HG03064 (cell line): ENCODE data around the gene LTBP4.
"Not testable (repeated sequence)": the region's sequence is repeated elsewhere in the genome, so short reads cannot be mapped to it uniquely, and the experiment has no call there.

Source experiments
- ATAC-seq: cut with Tn5 transposase; IDR thresholded peaks from one replicate; pipeline ENCODE4 v1.9.1; 2021; ENCODE audit warnings: low read depth; ENCODE audit not compliant: unreplicated experiment

The LTBP4 gene

GRCh38 chr19:40625406-40626120, 24.4 kb downstream of the LTBP4 start:
- ATAC-seq, result no peak

GRCh38 chr19:40626918-40627317, 25.7 kb downstream of the LTBP4 start:
- no peak for ATAC-seq

GRCh38 chr19:40627486-40628279, 26.5 kb downstream of the LTBP4 start:
- ATAC-seq, result no peak

GRCh38 chr19:40629346-40629745, 28.2 kb downstream of the LTBP4 start:
- ATAC-seq, result no peak

- ATAC-seq, result no peak
Observed at GRCh38 chr19:40630571-40631160, 29.5 kb downstream of the LTBP4 start.

DNA sequence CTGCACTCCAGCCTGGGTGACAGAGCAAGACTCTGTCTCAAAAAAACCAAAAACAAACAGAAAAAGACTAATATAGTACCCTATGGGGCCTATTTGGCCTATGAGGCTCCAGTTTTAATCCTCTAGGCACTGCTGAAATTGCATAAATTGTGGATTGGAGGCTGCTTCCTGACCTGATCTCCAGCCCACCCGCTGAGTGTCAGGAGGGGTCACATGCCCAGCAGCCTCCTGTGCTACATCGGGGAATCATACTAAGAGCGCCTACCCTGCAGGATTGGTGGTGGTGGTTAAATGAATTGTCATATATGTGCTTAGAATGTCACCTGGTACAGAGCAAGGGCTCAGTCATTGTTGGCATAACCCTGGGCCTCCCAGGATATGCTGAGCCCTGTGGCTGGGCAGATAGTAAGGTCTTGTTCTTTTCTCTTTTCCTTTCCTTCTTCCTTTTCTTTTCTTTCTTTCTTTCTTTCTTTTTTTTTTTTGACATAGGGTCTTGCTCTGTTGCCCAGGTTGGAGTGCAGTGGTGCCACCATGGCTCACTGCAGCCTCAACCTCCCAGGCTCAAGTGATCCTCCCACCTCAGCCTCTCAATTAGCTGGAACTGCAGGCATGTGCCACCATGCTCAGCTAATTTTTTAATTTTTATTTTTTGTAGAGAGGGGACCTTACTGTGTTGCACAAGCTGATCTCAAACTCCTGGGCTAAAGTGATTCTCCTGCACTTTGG, 31.3 kb downstream of the LTBP4 start:
- ATAC-seq, result no peak

DNA sequence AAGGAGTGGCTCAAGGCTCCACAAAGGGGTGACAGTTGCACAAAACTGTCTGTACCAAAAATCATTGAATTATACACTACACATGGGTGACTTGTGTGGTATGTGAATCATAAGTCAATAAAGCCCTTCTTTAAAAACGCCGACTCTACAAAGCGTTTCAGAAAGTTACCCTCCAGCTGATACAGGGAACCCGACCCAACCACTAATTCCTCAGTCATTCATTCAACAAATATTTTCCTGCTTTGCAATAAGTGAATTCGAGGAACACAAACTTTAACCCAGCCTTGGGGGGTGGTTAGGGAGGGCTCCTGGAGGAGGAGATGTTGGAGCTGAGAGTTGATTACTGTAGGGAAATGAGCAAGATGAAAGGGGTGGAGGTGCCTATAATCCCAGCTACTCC, 32.0 kb downstream of the LTBP4 start:
- no peak for ATAC-seq

DNA sequence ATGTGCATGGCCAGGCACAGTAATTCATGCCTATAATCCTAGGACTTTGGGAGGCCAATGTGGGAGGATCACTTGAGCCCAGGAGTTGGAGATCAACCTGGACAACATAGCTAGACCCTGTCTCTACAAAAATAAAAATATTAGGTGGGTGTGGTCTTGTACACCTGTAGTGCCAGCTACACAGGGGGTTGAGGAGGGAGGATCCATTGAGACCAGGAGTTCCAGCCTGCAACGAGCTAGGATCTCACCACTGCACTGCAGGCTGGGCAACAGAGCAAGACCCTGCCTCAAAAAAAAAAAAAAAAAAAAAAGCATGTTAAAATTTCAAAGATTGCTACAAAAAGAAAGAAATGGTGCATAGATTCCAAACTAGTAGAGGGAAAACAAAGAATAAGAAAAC, 37.2 kb downstream of the LTBP4 start:
- no peak for ATAC-seq

DNA sequence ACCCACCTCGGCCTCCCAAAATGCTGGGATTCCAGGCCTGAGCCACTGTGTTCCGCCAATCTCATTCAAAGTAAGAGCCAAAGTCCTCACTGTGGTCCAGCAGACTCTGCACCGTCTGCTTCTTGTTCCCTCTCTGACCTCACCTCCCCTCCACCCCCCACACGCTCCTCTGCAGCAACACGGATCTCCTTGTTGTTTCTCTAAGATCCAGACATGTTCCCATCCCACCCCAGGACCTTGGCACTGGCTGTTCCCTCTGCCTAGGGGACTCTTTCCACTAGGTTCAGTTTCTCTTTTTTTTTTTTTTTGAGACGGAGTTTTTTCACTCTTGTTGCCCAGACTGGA, 38.4 kb downstream of the LTBP4 start:
- no peak for ATAC-seq

- ATAC-seq, result no peak
Observed at GRCh38 chr19:40640744-40641143, 39.6 kb downstream of the LTBP4 start.

- no peak for ATAC-seq
Observed at GRCh38 chr19:40641281-40641680, 40.1 kb downstream of the LTBP4 start.

GRCh38 chr19:40642051-40642706, 41.0 kb downstream of the LTBP4 start:
- ATAC-seq, result no peak

- no peak for ATAC-seq
Observed at GRCh38 chr19:40642757-40643305, 41.7 kb downstream of the LTBP4 start.

GRCh38 chr19:40646743-40647254, 45.6 kb downstream of the LTBP4 start:
- no peak for ATAC-seq

- ATAC-seq, result not testable (repeated sequence)
Observed at GRCh38 chr19:40649903-40650675, 48.9 kb downstream of the LTBP4 start.

- no peak for ATAC-seq
Observed at GRCh38 chr19:40650749-40651305, 49.7 kb downstream of the LTBP4 start.

- ATAC-seq, result not testable (repeated sequence)
Observed at GRCh38 chr19:40652303-40652702, 51.1 kb downstream of the LTBP4 start.

- ATAC-seq, result not testable (repeated sequence)
Observed at GRCh38 chr19:40655684-40656083, 54.5 kb downstream of the LTBP4 start.

DNA sequence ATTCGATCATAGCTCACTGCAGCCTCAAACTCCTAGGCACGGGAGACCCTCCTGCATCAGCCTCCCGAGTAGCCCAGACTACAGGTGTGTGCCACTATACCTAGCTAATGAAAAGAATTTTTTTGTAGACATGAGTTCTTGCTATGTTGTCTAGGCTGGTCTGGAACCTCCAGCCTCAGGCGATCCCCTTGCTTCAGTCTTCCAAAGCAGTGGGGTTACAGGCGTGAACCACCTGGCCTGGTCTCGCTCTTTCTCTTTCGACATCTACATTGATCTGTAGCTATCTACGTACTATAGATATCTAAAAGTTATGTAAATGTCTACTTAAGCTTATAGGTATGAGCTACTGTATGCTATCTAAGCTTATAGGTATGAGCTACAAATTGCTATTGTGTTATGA, 56.9 kb downstream of the LTBP4 start:
- ATAC-seq, result no peak
